ENCODE data around the gene ARPC5L. TPM values are rescaled to one million over a fixed set of nuclear protein-coding genes. Genes with fewer than 3 reads are reported as not detected.
A peak's percentile ranks its signal among the peaks of the same experiment; 100 is the strongest.

Gene ARPC5L
- total RNA-seq, 6 experiments from 2014 or later: 15.2 to 25.7 (median 20.6) TPM

GRCh38 chr9:124828489-124829333, 33.2 kb upstream of the ARPC5L start:
- H3K4me1 ChIP-seq: no peaks in the 10 kb centered on the region
- no peaks in the 10 kb centered on the region for H3K36me3 ChIP-seq
- no peak for TF ChIP-seq POLR2A (IDR thresholded peaks at IDR 0.05)
- no peak for TF ChIP-seq CTCF (IDR thresholded peaks at IDR 0.05)
- H3K27ac ChIP-seq: no peak overlapping the region
- DNase-seq (no peak), ATAC-seq (no peak)
- no peaks in the 10 kb centered on the region for H3K9me3 ChIP-seq
- H3K4me3 ChIP-seq: no peak overlapping the region
- intact Hi-C loops (cut with DNase I): no loop called here
- no peaks in the 10 kb centered on the region for H3K27me3 ChIP-seq
- 21% methylated on average over 2 of the region's 2 CpGs for WGBS (ENCODE audit: insufficient coverage, low coverage, low lambda C conversion rate, missing lambda C conversion rate)

- intact Hi-C loops (cut with DNase I): no loop called here
- H3K4me3 ChIP-seq: no peak overlapping the region
- no peaks in the 10 kb centered on the region for H3K4me1 ChIP-seq
- DNase-seq: peak in 1 of 3 donors; percentile 8
- H3K27ac ChIP-seq: no peak overlapping the region
- no peak for ATAC-seq
- no peaks in the 10 kb centered on the region for H3K27me3 ChIP-seq
- H3K36me3 ChIP-seq: no peaks in the 10 kb centered on the region
- WGBS (ENCODE audit: insufficient coverage, low coverage, low lambda C conversion rate, missing lambda C conversion rate): 33% methylated on average over 5 of the region's 5 CpGs
- TF ChIP-seq CTCF (IDR thresholded peaks at IDR 0.05): no peak
- no peak for TF ChIP-seq POLR2A (IDR thresholded peaks at IDR 0.05)
- H3K9me3 ChIP-seq: no peaks in the 10 kb centered on the region
These were observed 32.6 kb upstream of the ARPC5L start for GRCh38 chr9:124829334-124829669.

GRCh38 chr9:124830593-124830992, 31.3 kb upstream of the ARPC5L start:
- ATAC-seq (no peak), DNase-seq (no peak)
- WGBS (ENCODE audit: insufficient coverage, low coverage, low lambda C conversion rate, missing lambda C conversion rate): 54% methylated on average over 4 of the region's 4 CpGs
- Histone ChIP-seq H3K4me3 (no peak overlapping the region), H3K4me1 (no peaks in the 10 kb centered on the region), H3K9me3 (no peaks in the 10 kb centered on the region), H3K36me3 (no peaks in the 10 kb centered on the region), H3K27me3 (no peaks in the 10 kb centered on the region), H3K27ac (no peak overlapping the region)
- TF ChIP-seq POLR2A (IDR thresholded peaks at IDR 0.05) (no peak), CTCF (IDR thresholded peaks at IDR 0.05) (no peak)
- intact Hi-C loops (cut with DNase I): no loop called here

- 70% methylated on average over 3 of the region's 9 CpGs for WGBS (ENCODE audit: insufficient coverage, low coverage, low lambda C conversion rate, missing lambda C conversion rate)
- Histone ChIP-seq H3K4me1 (no peaks in the 10 kb centered on the region), H3K4me3 (no peak overlapping the region), H3K27ac (no peak overlapping the region), H3K9me3 (no peaks in the 10 kb centered on the region), H3K27me3 (no peaks in the 10 kb centered on the region), H3K36me3 (no peaks in the 10 kb centered on the region)
- intact Hi-C loops (cut with DNase I): no loop called here
- ATAC-seq (peak; percentile 69 to 85 (median 76)), DNase-seq (no peak)
- TF ChIP-seq POLR2A (IDR thresholded peaks at IDR 0.05): no peak
- TF ChIP-seq CTCF (IDR thresholded peaks at IDR 0.05): no peak
These were observed 30.1 kb upstream of the ARPC5L start for GRCh38 chr9:124831642-124832364.

Measured in right lobe of liver (tissue), 6 donors.